HepG2 (cell line): ENCODE measurements around the gene GPC3. TPM values are rescaled to one million over a fixed set of nuclear protein-coding genes. Genes with fewer than 3 reads are reported as not detected.

Experiments used
- ATF5 ChIP-seq: sonication (generic); formaldehyde crosslinking; IDR thresholded peaks from 2 replicates; pipeline ENCODE4 v1.4.0; 2020; ENCODE audit warnings: mild to moderate bottlenecking, low read depth, missing genetic modification reagents
- BATF2 ChIP-seq: sonication (generic); formaldehyde crosslinking; IDR thresholded peaks from 2 replicates; pipeline ENCODE4 v1.8.0; 2022; ENCODE audit warnings: mild to moderate bottlenecking, missing genetic modification reagents, moderate library complexity
- BCL3 ChIP-seq: sonication (generic); formaldehyde crosslinking; IDR thresholded peaks from 2 replicates; pipeline ENCODE4 v1.5.1; 2020; ENCODE audit warnings: mild to moderate bottlenecking, missing genetic modification reagents, moderate library complexity
- E2F1 ChIP-seq: sonication (generic); formaldehyde crosslinking; IDR thresholded peaks from 2 replicates; pipeline ENCODE4 v1.5.0; 2020; ENCODE audit warnings: missing genetic modification reagents
- ETV6 ChIP-seq: sonication (generic); formaldehyde crosslinking; conservative IDR thresholded peaks from 2 replicates; pipeline ENCODE4 v1.4.0; 2020; ENCODE audit warnings: missing genetic modification reagents
- FOXK1 ChIP-seq: sonication (generic); formaldehyde crosslinking; IDR thresholded peaks from 2 replicates; pipeline ENCODE4 v1.4.0; 2020; ENCODE audit warnings: low read depth, missing genetic modification reagents, borderline replicate concordance
- HNF4A ChIP-seq: sonication (generic); formaldehyde crosslinking; IDR thresholded peaks from 2 replicates; pipeline ENCODE4 v1.4.0; 2020; ENCODE audit warnings: missing genetic modification reagents
- MAFG ChIP-seq: sonication (generic); formaldehyde crosslinking; IDR thresholded peaks from 2 replicates; pipeline ENCODE4 v1.5.1; 2020; ENCODE audit warnings: mild to moderate bottlenecking, missing genetic modification reagents
- NFE2 ChIP-seq: sonication (generic); formaldehyde crosslinking; IDR thresholded peaks from 2 replicates; pipeline ENCODE4 v1.4.0; 2020; ENCODE audit warnings: missing genetic modification reagents
- PHF8 ChIP-seq: sonication (generic); formaldehyde crosslinking; IDR thresholded peaks from 2 replicates; pipeline ENCODE4 v1.5.0; 2020; ENCODE audit warnings: missing genetic modification reagents
- REST ChIP-seq, 2 experiments: IDR thresholded peaks; 2 replicates each; pipeline ENCODE4 v1.6.1; 2011 to 2012; ENCODE audit warnings: low read length in 2 of 2, borderline replicate concordance in 1 of 2, low read depth in 1 of 2, mild to moderate bottlenecking in 1 of 2, moderate library complexity in 1 of 2
- ZFP1 ChIP-seq: IDR thresholded peaks from 2 replicates; pipeline ENCODE4 v1.6.1; 2016
- ZNF879 ChIP-seq: sonication (generic); formaldehyde crosslinking; IDR thresholded peaks from 2 replicates; pipeline ENCODE4 v1.8.1; 2023; ENCODE audit warnings: missing genetic modification reagents
- polyA plus RNA-seq, 8 experiments: library from polyadenylated mRNA; depleted of rRNA in 3 of 8; stranded (reverse) in 7 of 8; unstranded in 1 of 8; fragments of >200 nt; fragmentation: Illumina TruSeq in 4 of 8; extraction: Trizol in 4 of 8; gene quantifications; 2 replicates each; pipeline versions ENCODE4 v1.2.1 to v1.2.3, GENCODE V29; 2011 to 2016; ENCODE audit warnings: low read depth in 4 of 8, missing spikeins in 1 of 8, mixed read lengths in 1 of 8; ENCODE audit not compliant: insufficient read depth in 1 of 8
- total RNA-seq, 5 experiments: library from RNA; depleted of rRNA; stranded (reverse); fragments of >200 nt; fragmentation: Illumina TruSeq; extraction: Trizol; gene quantifications; 2 replicates each; pipeline ENCODE4 v1.2.3, GENCODE V29; 2016; ENCODE audit warnings: low read depth in 1 of 5

GPC3 gene
- total and polyA plus RNA-seq, 2 of the 13 experiments (the other 11 are each of a cell fraction or from before 2014, with no cell fraction given), result 1,799 to 3,263 TPM

GRCh38 chrX:133988010-133988409 lies 2.6 kb upstream of the GPC3 start (continued):
- TF ChIP-seq FOXK1 (CRISPR knock-in tag) (no peak), MAFG (CRISPR knock-in tag) (no peak), BATF2 (CRISPR knock-in tag) (no peak), NFE2 (CRISPR knock-in tag) (no peak), HNF4A (CRISPR knock-in tag) (peak; percentile 43; the same call in 1 of the 2 replicates), ZNF879 (no peak), E2F1 (CRISPR knock-in tag) (no peak), ETV6 (CRISPR knock-in tag) (no peak), REST (IDR thresholded peaks at IDR 0.05; ENCODE audit: borderline replicate concordance in 1 of 2, low read depth in 1 of 2, low read length in 2 of 2) (no peak), ATF5 (CRISPR knock-in tag) (no peak), BCL3 (CRISPR knock-in tag) (no peak), PHF8 (CRISPR knock-in tag) (no peak), ZFP1 (CRISPR knock-in tag) (no peak)
